ENCODE measurements around the gene TLR10.

GRCh38 chr4:38788317-38788716, 5.5 kb upstream of the TLR10 start:
- no peak for TF ChIP-seq CTCF (IDR thresholded peaks at IDR 0.05 in 4 of 5, conservative IDR thresholded peaks at IDR 0.05 in 1 of 5)
- no peak for TF ChIP-seq POLR2A (IDR thresholded peaks at IDR 0.05)
